ENCODE results near the gene KMT2B.
"Not testable (repeated sequence)": the region's sequence is repeated elsewhere in the genome, so short reads cannot be mapped to it uniquely, and the experiment has no call there.

The KMT2B gene

DNA sequence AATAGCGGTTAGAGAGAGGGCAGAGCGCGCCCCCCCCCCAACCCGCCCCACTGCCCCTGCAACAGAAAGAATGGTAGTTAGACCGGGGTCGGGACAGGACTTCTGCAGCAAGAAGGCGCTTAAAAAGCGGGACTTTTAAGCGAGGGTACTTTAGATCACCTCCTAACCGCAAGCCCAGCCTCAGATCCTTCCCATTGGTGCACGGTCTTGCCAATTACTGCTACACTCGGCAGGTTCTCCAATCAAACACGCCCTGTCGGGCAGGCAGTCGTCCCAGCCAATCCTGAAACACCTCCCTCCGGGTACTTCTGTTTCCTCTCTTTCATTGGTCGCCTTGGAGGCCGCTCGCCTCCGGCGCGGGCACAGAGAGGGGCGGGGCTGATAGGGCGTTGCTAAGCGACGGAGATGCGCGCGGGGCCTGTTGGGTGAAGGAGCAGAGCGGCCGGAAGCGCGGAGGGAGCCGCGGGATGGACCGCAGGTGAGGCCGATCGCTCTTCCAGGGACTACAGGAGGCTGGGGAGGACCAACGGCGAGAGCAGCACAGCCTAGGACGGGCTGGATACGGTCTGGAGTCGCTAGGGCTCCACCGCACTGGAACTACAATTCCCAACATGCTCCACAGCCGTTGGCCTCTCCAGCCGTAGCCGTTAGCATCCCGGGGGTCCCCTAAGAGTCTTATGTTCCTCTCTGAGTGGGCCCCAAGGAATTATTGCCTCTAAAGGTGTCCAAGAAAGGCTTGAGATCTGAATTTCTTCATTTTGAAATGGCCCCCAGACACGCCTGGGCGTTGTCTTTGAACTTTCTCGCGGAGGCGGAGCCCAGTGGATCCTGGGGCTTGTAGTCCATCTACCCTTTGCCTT lies 40.2 kb downstream of the KMT2B start, which contains the start of gene PROSER3:
Gene PROSER3, plus strand, starts transcription at position 428 of the 860 bp plus-strand sequence. Its CDS starts 40 bp downstream, at position 468.
- DNase-seq: peak; percentile 93

DNA sequence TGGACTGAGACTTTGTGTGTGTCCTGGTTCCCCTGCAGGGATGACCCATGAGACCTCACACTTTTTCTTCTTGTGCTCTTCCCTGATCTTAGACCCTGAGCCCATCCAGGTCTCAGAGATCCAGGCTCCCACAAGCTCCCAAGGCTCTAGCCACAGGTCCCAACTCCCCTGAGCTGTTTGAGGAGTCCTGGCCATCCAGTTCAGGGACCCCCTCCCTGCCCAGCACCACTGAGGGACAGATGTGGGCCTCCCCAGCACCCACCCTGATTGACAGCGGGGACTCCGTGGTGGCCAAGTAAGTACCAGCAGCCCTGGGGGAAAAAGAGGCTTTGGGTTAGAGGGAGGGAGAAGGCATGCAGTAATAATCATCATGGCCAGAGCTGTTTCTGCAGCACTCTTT lies 41.9 kb downstream of the KMT2B start:
- DNase-seq: no peak

DNA sequence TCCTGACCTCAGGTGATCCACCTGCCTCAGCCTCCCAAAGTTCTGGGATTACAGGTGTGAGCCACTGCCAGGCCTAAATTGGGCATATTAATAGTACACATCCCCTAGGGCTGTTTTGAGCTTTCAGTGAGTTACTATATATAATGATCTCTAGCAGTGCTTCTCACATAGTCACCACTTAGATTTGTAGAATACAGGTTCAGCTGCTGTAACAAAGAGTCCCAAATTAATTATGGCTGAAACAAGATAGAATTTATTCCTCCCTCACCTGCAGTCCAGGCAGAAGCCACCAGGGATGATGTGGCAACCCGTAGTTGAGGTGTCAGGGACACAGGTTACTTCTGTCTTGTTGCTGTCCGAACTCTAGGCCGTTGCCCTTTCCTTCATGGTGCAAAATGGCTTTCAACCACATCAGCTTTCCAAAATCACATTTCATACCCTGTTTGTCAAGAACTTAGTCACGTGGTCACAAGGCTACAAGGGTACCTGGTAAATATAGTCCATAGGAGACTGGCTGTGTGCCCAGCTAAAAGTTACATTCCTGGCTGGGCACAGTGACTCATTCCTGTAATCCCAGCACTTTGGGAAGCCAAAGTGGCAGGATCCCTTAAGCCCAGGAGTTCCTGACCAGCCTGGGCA lies 43.0 kb downstream of the KMT2B start:
- no peak for DNase-seq

DNA sequence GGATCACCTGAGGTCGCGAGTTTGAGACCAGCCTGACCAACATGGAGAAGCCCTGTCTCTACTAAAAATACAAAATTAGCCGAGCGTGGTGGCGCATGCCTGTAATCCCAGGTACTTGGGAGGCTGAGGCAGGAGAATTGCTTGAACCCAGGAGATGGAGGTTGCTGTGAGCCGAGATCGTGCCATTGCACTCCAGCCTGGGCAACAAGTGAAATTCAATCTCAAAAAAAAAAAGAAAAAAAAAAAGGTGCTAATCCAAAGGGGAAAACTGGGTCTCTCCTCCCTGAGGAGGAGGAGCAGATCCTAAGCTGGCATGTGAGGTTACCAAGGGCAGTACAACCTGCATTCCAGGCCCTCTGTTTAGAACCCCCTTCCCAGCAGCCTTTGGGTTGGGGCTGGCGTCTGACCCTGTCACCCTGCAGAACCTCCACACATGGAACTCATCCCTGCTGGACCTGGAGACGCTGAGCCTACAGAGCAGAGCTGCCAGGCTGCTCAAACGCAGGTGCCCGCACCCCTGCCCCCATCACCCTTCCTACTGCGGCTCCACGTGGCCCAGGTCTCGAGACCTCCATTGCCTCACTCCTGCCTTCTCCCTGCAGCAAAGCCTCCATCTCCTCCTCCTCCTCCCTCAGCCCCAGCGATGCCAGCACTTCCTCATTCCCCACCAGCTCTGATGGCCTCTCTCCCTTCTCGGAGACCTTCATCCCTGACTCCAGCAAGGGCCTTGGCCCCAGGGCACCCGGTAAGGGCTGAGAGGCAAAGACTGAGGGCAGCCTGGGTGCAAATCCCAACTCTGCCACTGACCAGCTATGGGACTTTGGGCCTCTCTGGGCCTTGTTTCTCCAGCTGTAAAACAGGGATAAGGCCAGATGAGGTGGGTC lies 46.9 kb downstream of the KMT2B start:
- DNase-seq: no peak

DNA sequence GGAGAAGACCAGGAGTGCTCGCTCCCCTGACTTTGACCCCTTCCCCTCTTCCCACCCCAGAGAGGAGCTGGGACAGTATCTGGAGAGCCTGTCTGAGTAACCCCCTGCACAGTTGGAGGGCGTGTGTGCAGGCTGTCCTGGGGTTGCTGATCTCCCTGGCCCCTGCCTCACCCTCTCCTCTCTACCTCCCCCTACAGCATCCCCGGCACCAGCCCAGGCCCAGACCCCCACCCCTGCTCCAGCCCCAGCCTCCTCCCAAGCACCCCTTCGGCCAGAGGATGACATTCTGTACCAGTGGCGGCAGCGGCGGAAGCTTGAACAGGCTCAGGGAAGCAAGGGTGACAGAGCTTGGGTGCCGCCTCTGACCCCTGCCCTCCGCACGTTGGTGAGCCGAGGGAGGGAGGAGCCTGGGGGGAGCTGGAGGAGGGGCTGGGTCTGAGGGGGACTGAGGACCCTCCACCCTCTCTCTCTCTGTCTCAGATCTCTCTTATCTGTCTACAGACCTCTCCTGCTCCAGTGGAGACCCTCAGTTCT lies 48.8 kb downstream of the KMT2B start:
- no peak for DNase-seq

DNA sequence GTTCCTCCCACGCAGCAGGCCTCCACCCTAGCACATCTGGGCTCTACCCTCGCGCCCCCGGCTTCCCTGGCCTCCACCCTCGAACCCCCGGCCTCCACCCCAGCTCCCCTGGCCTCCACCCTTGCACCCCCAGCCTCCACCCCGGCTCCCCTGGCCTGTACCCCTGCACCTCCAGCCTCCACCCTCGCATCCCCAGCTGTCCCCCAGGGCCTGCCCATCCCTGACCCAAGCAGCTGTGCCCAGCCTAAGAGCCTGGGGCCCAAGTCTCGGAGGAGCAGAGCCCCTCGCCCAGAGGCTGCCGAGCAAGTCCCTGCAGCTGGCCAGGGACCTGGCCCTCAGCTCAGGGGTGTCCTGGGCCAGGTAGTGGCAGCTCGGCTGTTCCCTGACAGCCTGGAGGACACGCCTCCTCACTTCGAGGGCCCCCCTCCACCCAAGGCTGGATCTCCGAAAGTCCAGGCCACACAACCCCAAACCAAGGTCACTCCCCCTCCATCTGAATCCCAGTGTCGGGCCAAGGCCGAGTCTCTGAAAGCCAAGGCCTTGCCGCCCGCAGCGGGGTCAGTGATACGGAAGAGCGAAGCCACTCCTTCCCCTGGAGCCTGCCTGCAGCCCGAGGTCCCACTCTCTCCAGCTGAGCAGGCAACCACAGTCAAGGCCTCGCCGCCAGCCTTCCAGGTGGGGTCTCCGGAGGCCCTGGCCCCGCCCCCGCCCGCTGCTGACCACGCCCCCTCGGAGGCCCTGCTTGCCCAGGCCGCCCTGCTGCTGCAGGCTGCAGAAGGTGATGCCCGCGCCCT lies 49.7 kb downstream of the KMT2B start:
- DNase-seq: no peak

DNA sequence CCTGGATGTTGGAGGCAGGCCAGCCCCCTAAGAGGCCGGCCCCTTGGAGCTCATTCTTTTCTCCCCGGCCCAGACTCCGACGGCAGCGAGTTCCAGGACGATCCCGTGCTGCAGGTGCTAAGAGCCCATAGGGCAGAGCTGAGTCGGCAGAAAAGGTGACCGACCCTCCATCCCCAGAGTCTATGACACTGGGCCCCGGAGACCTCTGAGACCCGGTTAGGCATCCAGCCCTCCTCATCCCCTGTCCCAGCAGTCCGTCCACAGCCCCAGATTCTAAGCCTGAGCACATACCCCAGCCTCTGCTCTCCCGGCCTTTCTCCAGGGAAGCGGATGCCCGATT lies 50.2 kb downstream of the KMT2B start:
- DNase-seq: no peak

DNA sequence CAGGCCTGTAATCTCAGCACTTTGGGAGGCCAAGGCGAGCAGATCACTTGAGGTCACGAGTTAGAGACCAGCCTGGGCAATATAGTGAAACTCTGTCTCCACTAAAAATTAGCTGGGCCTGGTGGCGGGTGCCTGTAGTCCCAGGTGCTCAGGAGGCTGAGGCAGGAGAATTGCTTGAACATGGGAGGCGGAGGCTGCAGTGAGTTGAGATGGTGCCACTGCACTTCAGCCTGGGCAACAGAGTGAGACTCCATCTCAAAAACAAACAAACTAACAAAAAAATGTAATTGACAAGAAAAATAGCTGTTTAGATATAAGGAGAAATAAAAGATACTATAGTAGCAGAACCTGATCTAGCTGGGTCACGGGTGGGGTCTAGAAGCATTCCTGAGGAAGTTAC lies 54.6 kb downstream of the KMT2B start:
- not testable (repeated sequence) for DNase-seq

DNA sequence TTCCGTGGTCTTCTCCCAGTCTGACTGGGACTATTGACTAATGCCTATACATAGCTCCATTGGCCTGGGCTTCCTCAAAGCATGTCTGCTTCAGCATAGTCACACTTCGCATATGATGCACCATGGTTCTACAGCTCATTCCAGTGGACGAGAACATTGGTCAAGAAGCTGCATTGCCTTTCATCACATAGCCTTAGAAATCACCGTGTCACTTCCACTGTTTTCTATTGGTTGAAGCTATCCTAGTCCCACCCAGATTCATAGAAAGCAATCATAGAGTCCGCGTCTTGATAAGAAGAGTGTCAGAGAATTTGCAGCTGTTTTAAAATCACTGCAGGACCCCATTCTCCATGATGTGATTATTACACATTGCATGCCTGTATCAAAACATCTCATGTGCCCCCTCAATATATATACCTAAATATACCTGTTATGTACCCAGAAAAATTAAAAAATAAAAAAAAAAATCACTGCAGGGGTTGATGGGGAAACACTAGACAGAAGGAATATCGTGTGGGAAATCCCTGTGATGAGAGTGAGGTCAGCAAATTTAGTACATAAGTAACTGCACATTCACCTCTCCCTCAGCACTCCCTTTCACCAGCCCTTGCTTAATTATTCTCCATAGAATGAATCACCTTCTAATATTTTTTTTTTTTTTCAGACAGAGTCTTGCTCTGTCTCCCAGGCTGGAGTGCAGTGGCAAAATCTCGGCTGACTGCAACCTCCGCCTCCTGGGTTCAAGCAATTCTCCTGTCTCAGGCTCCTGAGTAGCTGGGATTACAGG lies 55.4 kb downstream of the KMT2B start:
- no peak for DNase-seq

DNA sequence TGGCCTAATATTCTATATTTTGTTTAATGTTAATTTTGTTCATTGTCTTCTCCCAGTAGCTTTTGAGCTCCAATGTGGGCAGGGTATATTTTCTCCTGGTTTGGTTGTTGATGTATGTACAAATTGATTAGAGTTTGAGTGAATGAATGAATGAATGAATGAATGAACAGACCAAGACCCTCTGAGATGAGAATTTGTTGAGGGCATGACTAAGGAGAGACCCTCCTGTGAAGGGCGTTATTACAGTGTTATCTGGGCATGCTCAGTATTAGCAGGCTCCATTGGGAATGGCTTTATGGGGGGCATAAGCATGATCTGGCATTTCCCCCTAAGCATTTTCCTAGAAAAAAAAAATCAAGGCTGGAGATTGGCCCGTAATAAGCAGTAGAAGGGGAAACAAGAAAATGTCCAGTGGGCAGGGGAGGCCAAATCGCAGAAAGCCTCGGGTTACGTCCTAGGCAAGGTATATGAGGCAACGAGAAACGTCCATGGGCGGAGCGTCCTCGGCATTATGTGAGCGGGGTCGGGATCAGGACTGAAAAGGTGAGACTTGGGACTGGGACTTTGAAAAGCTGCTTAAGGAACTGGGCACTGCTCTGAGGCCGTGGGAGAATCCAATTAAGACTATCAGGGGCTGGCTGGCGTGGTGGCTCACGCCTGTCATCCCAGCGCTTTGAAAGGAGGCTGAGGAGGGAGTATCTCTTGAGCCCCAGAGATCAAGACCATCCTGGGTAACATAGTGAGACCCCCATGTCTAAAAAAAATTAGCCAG lies 56.7 kb downstream of the KMT2B start:
- DNase-seq: no peak

DNA sequence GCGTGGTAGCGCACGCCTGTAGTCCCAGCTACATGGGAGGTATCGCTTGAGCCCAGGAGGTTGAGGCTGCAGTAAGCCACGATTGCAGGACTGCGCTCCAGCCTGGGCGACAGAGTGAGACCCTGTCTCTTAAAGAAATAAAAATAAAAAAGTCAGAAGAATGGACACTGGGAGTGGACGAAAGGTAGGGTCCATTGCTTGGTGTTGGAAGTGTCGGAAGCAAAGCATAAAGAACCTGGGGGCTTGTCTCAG lies 57.2 kb downstream of the KMT2B start:
- DNase-seq: no peak

DNA sequence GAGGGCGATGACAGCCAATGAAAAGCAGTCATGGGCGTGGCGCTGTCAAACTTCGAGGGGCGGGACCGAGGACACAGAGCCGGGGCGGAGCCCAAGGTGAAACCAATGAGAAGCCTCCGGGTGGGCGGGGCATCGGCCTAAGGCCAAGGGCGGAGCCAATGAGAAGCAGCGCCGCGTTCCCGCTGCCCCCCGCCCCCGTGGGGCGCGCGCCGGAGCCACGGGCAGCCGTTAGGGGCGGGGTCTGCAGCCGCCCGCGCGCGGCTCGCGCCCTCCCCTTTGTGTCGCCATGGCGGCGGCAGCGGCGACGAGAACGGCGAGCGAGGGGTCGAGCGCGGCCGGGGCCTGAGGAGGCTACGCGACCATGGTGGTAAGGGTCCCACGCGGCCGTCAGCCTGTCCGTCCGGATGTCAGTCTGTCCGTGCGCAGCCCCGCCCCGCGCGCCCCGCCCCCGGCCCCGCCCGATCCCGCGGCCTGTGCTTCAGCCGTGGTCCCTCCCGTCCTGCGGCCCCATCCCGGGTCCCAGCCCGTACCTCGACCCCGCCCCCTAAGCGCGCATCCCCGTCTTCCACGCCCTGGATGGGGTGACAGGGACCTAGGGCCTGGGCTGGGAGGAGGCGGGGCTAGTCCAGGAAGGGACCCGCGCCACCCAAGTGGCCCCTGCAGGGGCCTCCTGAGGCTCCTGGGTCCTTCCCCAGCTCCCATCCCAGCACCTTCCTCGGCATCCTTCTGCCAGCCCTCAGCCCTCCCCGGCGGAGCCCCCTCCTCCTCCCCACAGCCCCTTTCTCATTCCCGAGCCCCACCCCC lies 57.7 kb downstream of the KMT2B start, which contains the start of gene ARHGAP33:
Gene ARHGAP33, plus strand, starts transcription at position 267 of the 804 bp plus-strand sequence. Its CDS starts 95 bp downstream, at position 362.
- peak; percentile 97 for DNase-seq

DNA sequence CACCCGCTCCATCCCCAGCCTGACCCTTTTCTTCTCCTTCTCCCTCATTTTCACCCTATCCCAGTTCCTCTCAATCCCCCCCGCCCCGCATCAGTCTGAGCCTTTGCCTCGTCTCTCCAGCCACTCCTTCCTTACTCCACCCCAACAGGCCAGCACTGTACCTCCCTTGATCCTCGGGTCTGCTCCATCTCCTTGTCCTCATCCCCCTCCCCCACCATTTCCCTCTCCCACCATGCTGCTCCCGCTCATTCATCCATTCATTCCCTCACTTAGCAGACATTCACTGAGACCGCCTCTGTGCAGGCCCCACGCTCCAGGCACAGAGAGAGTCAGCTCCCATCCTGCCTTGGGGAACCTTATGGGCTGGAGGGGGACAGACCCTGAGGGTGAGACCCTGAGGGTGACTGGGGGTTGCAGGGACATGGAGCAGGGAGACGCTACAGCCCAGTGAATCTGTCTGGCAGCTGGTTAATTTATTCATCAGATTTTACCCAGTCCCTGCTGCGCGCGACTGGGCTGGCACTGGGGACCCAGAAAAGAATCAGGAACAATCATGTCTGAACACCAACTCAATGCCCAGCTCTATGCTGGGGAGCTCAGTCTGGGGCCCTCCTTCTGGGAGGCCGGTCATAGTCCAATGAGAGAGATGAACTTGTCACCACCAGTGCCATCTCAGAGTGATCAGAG lies 58.4 kb downstream of the KMT2B start:
- no peak for DNase-seq

DNA sequence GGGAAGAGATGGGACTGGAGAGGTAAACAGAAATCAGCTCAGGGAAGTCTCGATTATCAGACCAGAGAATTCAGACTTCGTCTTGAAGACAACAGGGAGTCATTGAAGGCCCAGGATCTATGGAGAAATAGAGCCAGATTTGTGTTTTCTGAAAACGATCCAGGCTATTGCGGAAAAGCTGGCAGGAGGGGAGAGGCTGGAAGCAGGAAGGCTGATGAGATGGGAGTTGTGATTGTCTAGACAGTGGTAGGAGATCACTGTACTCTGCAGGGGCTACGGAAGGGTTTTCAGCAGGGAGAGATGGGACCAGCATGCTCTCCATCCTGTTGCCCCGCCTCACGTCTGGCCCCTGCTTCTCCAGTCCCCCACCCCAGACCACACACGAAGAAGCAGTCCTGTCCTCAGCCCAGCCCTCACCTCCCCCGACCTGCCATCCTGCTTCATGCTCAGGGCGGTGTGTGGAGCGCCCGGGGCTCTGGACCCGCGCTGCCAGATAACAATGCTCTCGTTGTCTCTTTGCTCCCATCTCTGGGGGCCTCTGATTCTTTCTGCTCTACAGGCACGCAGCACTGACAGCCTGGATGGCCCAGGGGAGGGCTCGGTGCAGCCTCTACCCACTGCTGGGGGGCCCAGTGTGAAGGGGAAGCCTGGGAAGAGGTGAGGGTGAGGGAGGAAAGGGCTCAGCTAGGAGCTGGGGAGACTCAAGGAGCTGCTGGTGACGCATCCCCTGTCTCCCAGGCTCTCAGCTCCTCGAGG lies 59.5 kb downstream of the KMT2B start:
- DNase-seq: no peak

DNA sequence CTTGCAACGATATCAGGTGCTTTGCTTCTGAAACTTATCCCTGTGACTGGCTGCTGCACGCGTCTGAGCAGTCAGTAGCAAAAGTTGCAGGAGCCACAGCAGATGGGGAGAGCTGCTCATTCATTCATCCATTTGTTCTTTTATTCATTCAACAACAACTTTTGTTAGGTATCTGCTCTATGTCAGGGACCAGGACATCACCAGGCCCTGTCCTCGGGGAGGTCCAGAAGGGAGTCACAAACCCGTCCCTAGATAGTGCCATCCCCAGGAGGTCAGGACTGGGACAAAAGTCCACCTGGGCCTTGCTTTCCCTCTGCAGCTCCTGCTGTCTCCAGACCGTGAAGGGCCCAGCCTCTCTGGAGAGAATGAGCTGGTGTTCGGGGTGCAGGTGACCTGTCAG lies 60.2 kb downstream of the KMT2B start:
- DNase-seq: no peak

DNA sequence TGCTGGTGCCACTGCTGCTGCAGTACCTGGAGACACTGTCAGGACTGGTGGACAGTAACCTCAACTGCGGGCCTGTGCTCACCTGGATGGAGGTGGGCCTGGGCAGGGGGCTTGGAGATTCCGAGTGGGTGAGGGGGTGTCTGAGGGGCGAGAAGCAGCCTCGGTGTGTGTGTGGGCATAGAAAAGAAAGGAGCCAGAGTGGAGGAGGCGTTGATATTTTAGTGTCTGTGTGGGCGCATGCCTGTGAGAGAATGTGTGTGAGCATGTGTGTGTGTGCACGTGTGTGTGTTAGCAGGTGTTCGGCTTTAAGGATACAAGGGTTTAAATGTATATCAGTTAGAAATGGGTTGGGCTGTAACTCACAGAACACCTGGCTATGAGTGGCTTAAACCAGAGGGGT lies 61.2 kb downstream of the KMT2B start:
- no peak for DNase-seq

DNA sequence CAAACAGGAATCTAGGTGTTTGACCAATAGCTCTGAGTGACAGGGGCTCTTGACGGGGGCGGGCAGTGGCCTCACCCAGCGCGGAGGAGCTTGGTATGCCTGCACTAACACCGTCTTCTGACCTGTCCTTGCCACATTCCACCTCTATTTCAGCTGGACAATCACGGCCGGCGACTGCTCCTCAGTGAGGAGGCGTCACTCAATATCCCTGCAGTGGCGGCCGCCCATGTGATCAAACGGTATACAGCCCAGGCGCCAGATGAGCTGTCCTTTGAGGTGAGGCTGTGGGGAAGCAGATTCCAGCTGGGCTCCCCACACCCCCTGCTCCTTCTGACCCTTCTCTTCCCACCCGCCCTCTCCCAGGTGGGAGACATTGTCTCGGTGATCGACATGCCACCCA lies 62.3 kb downstream of the KMT2B start:
- no peak for DNase-seq

DNA sequence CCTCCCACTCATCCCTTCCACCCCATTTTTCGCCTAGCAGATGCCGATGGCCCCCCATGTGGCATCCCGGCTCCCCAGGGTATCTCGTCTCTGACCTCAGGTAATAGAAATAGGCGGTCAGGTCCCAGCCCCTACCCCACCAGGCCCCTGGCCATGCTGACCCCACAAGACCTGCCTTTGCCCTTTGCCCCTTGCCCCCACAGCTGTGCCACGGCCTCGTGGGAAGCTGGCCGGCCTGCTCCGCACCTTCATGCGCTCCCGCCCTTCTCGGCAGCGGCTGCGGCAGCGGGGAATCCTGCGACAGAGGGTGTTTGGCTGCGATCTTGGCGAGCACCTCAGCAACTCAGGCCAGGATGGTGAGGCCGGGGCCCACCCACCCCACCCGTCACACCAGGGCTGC lies 62.9 kb downstream of the KMT2B start:
- DNase-seq: no peak

DNA sequence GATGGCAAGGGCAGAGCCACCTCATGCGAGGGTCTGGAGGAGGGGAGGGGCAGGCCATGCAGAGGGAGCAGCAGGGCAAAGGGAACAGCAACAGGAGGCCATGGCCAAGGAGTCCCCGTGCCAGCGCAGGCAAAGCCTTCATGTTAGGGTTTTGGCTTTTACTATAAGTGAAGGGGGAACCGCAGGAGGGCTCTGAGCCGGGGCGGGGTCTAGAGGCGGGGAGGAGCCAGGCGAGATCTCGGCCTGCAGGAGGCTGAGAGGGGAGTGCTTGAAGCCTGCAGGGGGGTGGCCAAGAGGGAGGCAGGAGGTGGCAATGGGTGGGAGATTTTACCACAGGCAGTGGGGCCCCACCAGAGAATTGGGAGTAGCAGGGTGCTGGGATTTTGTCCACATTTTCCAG lies 63.8 kb downstream of the KMT2B start:
- no peak for DNase-seq

Data from KG1 (cell line).